Measurements from ENCODE around the gene UBE2E2.

DNA sequence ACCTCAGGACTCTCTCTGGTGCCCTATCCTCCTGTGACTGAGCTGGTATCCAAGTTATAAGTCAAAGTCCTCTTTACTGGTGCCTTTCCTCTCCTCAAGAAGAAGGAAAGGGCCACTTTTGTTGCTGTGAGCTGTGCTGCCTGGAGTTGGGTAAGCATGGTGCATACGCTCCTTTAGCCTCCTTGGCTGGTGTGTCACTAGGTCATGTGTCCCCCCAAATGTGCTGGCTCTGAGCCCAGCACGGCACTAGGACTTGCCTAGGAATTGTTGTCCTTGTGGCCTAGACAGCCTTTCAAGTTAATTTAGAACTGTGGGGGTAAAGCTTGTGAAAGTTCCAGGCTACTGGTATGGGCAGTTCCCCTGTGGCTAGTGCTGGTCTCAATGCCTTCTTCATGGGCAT, 113.8 kb downstream of the UBE2E2 start:
- TF ChIP-seq, protein P1, sequence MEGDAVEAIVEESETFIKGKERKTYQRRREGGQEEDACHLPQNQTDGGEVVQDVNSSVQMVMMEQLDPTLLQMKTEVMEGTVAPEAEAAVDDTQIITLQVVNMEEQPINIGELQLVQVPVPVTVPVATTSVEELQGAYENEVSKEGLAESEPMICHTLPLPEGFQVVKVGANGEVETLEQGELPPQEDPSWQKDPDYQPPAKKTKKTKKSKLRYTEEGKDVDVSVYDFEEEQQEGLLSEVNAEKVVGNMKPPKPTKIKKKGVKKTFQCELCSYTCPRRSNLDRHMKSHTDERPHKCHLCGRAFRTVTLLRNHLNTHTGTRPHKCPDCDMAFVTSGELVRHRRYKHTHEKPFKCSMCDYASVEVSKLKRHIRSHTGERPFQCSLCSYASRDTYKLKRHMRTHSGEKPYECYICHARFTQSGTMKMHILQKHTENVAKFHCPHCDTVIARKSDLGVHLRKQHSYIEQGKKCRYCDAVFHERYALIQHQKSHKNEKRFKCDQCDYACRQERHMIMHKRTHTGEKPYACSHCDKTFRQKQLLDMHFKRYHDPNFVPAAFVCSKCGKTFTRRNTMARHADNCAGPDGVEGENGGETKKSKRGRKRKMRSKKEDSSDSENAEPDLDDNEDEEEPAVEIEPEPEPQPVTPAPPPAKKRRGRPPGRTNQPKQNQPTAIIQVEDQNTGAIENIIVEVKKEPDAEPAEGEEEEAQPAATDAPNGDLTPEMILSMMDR (IDR thresholded peaks at IDR 0.05; ENCODE audit: low read length) = no peak
- TF ChIP-seq EZH2 (IDR thresholded peaks at IDR 0.05; ENCODE audit: borderline replicate concordance, low read length) = no peak
